Endodermal cell (in vitro differentiated cells): ENCODE measurements around the gene THSD8. TPM values are rescaled to one million over a fixed set of nuclear protein-coding genes. Genes with fewer than 3 reads are reported as not detected.

Source experiments
- DNase-seq: peaks from one replicate; pipeline ENCODE4 v3.0.0-alpha.2; 2017
- H3K27ac ChIP-seq: 2 replicates; pipeline ENCODE4 v1.5.1; 2013; ENCODE audit warnings: mild to moderate bottlenecking, low read depth, low read length, moderate library complexity
- H3K27me3 ChIP-seq: 2 replicates; pipeline ENCODE4 v1.6.1; 2013; ENCODE audit warnings: mild to moderate bottlenecking, low read length, moderate library complexity; ENCODE audit not compliant: insufficient read depth, control insufficient read depth, poor library complexity, severe bottlenecking
- H3K36me3 ChIP-seq: 2 replicates; pipeline ENCODE4 v1.7.0; 2013; ENCODE audit warnings: mild to moderate bottlenecking, low read length, moderate library complexity; ENCODE audit not compliant: control insufficient read depth, insufficient read depth
- H3K4me1 ChIP-seq: one replicate; pipeline ENCODE4 v1.7.0; 2013; ENCODE audit warnings: low read length; ENCODE audit not compliant: control insufficient read depth, insufficient read depth
- H3K4me3 ChIP-seq: 2 replicates; pipeline ENCODE4 v1.5.1; 2013; ENCODE audit warnings: mild to moderate bottlenecking, low read length, moderate library complexity
- H3K9ac ChIP-seq: 2 replicates; pipeline ENCODE4 v1.6.1; 2013; ENCODE audit warnings: mild to moderate bottlenecking, low read length, moderate library complexity; ENCODE audit not compliant: poor library complexity, severe bottlenecking; ENCODE audit errors: extremely low read depth
- H3K9me3 ChIP-seq: 2 replicates; pipeline ENCODE4 v1.6.1; 2013; ENCODE audit warnings: mild to moderate bottlenecking, low read length, moderate library complexity; ENCODE audit not compliant: control insufficient read depth
- H3K27ac Mint-ChIP-seq: 2 replicates; pipeline ENCODE4 v1.8.0; 2020; ENCODE audit warnings: mixed read lengths
- H3K27me3 Mint-ChIP-seq: 2 replicates; pipeline ENCODE4 v1.8.0; 2021; ENCODE audit warnings: mild to moderate bottlenecking, mixed read lengths; ENCODE audit not compliant: insufficient read depth
- H3K36me3 Mint-ChIP-seq: 2 replicates; pipeline ENCODE4 v1.8.0; 2020; ENCODE audit warnings: low read depth, mixed read lengths
- H3K4me1 Mint-ChIP-seq: 2 replicates; pipeline ENCODE4 v1.8.0; 2020; ENCODE audit warnings: mixed read lengths
- H3K4me3 Mint-ChIP-seq: 2 replicates; pipeline ENCODE4 v1.8.0; 2020; ENCODE audit warnings: mild to moderate bottlenecking, moderate library complexity, mixed read lengths
- H3K9me3 Mint-ChIP-seq: 2 replicates; pipeline ENCODE4 v1.8.0; 2020; ENCODE audit warnings: mild to moderate bottlenecking, mixed read lengths
- WGBS, 2 experiments: methylation state at CpG; one replicate each; pipeline versions ENCODE4 v1.1.5 to v1.1.7; 2013; ENCODE audit warnings: missing lambda C conversion rate in 2 of 2, mixed read lengths in 1 of 2; ENCODE audit not compliant: insufficient coverage in 1 of 2, insufficient read length in 1 of 2; 5-methylcytosine and 5-hydroxymethylcytosine counted together
- total RNA-seq, 2 donors: library from RNA; stranded (reverse); fragmentation: NEBNext Ultra II Directional in 1 of 2; extraction: Animal tissue kit (Norgen Biotek cat#: 25700) in 1 of 2; gene quantifications; 2 replicates in 1 of 2; 3 replicates in 1 of 2; pipeline ENCODE4 v1.2.1, GENCODE V29; 2021
- TF ChIP-seq, protein P1 (sequence below): fragments of 200-600 bp; sonication (generic); conservative IDR thresholded peaks from 2 replicates; pipeline ENCODE4 v1.5.0; 2021; ENCODE audit warnings: antibody characterized with exemption, mild to moderate bottlenecking

The THSD8 gene
- total RNA-seq, 2 donors from 2014 or later, result 34.4 to 57.4 TPM

DNA sequence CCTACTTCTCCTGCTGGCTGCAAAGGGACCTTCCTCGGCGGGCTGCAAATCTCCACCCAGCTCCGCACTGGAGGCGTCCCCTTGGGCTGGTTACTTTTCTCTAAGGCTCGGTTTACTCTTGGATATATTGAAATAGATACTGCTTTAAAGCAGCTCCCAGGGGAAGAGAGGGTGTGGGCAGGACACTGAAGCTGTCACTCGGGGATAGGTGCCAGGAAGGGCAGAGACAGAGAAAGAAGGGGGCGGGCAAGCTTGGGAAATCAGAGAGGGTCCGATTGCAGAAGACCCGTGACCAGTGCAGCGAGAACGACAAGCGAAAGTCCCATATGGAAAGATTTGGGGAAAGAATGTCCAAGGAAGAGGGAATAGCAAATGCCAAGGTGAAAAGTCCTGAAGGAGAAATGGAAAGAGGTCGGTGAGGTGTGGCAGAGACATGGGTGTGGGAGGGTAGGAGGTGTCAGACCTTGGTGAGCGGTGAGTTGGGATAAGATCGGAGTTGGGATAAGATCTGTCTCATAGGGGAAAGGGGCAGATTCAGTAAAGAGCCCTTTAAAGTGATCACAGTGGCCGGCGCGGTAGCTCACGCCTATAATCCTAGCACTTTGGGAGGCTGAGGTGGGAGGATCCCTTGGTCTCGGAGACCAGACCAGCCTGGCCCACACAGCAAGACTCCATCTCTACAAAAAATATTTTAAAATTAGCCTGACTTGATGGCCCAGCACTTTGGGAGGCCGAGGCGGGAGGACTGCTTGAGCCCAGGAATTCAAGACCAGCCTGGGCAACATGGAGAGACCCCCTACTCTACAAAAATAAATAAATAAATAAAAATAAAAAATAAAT, 618 bp downstream of the THSD8 start:
- Histone ChIP-seq H3K9ac (no peak overlapping the region), H3K27me3 (no peaks in the 10 kb centered on the region), H3K36me3 (peaks cover 22% of the 10 kb centered on the region), H3K9me3 (no peaks in the 10 kb centered on the region), H3K4me3 (peak overlapping the region; percentile 91), H3K27ac (no peak overlapping the region), H3K4me1 (peaks cover 6% of the 10 kb centered on the region)
- no peak for DNase-seq
- TF ChIP-seq, protein P1, sequence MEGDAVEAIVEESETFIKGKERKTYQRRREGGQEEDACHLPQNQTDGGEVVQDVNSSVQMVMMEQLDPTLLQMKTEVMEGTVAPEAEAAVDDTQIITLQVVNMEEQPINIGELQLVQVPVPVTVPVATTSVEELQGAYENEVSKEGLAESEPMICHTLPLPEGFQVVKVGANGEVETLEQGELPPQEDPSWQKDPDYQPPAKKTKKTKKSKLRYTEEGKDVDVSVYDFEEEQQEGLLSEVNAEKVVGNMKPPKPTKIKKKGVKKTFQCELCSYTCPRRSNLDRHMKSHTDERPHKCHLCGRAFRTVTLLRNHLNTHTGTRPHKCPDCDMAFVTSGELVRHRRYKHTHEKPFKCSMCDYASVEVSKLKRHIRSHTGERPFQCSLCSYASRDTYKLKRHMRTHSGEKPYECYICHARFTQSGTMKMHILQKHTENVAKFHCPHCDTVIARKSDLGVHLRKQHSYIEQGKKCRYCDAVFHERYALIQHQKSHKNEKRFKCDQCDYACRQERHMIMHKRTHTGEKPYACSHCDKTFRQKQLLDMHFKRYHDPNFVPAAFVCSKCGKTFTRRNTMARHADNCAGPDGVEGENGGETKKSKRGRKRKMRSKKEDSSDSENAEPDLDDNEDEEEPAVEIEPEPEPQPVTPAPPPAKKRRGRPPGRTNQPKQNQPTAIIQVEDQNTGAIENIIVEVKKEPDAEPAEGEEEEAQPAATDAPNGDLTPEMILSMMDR, result no peak
- no peak overlapping the region for H3K27ac Mint-ChIP-seq
- 42 to 59% methylated on average over 15 to 22 of the region's 22 CpGs for WGBS, 2 experiments
- peaks cover 6% of the 10 kb centered on the region for H3K27me3 Mint-ChIP-seq
- peaks cover 15% of the 10 kb centered on the region for H3K36me3 Mint-ChIP-seq
- H3K4me3 Mint-ChIP-seq, result peak overlapping the region; percentile 89
- H3K9me3 Mint-ChIP-seq, result no peaks in the 10 kb centered on the region
- peaks cover 19% of the 10 kb centered on the region for H3K4me1 Mint-ChIP-seq

DNA sequence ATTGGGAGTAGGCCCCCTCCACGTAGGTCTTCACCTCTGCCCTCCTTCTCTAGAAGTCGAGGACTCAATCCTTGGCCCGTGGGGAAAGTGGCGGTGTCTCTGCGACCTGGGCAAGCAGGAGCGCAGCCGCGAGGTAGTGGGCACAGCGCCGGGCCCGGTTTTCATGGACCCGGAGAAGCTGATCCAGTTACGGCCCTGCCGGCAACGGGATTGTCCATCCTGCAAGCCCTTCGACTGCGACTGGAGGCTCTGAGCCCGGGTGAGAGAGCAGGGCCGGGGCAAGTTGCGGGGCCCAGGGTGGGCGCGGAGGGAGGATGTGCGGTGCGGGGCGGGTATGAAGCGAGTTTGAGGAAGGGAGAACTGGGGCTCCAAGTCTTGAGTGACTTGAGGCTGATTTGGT, 2.2 kb downstream of the THSD8 start:
- Histone ChIP-seq H3K4me1 (peaks cover 6% of the 10 kb centered on the region), H3K9ac (no peak overlapping the region), H3K27me3 (no peaks in the 10 kb centered on the region), H3K36me3 (peaks cover 22% of the 10 kb centered on the region), H3K4me3 (no peak overlapping the region), H3K27ac (no peak overlapping the region), H3K9me3 (no peaks in the 10 kb centered on the region)
- peaks cover 19% of the 10 kb centered on the region for H3K4me1 Mint-ChIP-seq
- no peak for DNase-seq
- TF ChIP-seq, protein P1, result no peak
- peaks cover 6% of the 10 kb centered on the region for H3K27me3 Mint-ChIP-seq
- no peak overlapping the region for H3K4me3 Mint-ChIP-seq
- H3K36me3 Mint-ChIP-seq, result peaks cover 17% of the 10 kb centered on the region
- no peak overlapping the region for H3K27ac Mint-ChIP-seq
- WGBS, 2 experiments, result 94 to 95% methylated on average over 19 to 26 of the region's 26 CpGs
- no peaks in the 10 kb centered on the region for H3K9me3 Mint-ChIP-seq

DNA sequence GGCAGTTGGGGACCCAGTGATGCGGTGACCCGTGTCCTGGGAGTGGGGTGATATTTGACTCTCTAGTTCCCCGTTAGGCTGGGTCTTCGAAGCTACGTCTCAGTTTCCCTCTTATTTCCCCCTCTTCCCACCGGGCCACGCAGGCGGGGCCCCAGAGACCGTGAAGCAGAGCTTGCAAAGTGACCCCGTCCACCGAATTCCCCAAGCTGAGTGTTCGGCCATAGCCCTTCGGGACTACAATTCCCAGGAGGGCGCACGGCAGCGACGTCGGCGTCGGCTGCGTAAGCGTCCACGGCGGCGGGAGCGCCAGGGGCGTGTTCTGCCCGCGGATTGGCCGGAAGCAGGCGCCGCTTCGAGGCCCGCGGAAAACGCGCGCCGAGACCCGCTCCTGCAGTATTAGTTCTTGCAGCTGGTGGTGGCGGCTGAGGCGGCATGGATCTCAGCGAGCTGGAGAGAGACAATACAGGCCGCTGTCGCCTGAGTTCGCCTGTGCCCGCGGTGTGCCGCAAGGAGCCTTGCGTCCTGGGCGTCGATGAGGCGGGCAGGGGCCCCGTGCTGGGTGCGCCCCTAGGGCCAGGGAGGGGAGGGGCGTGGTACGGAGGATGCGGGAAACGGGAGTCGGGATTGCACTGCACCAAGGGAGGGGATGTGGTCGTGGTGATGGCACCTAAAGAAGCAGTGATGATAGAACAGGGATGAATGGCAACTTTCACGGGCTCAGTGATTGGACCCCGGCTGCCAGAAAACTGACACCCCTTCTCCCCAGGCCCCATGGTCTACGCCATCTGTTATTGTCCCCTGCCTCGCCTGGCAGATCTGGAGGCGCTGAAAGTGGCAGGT, 4.6 kb downstream of the THSD8 start, which contains the start of gene RNASEH2A:
TSS of gene RNASEH2A (plus strand) at position 343 of the 840 bp plus-strand sequence. CDS start at position 433, 90 bp downstream.
- peaks cover 6% of the 10 kb centered on the region for H3K4me1 ChIP-seq
- H3K27me3 ChIP-seq, result no peaks in the 10 kb centered on the region
- Mint-ChIP-seq H3K4me1 (peaks cover 13% of the 10 kb centered on the region), H3K9me3 (no peaks in the 10 kb centered on the region), H3K36me3 (peaks cover 19% of the 10 kb centered on the region), H3K4me3 (peak within 1 kb of the TSS; percentile 88), H3K27me3 (peaks cover 6% of the 10 kb centered on the region), H3K27ac (peak within 1 kb of the TSS; percentile 95)
- peak within 1 kb of the TSS; percentile 90 for H3K4me3 ChIP-seq
- WGBS, 2 experiments, result 0 to 5% methylated on average over 36 to 66 of the region's 66 CpGs
- H3K9me3 ChIP-seq, result no peaks in the 10 kb centered on the region
- peak; percentile 96 for DNase-seq
- TF ChIP-seq, protein P1, result no peak
- H3K36me3 ChIP-seq, result peaks cover 13% of the 10 kb centered on the region
- no peak within 1 kb of the TSS for H3K27ac ChIP-seq
- peak within 1 kb of the TSS; percentile 16 for H3K9ac ChIP-seq
